Endodermal cell (in vitro differentiated cells): ENCODE measurements around the gene GATD1. TPM values are rescaled to one million over a fixed set of nuclear protein-coding genes. Genes with fewer than 3 reads are reported as not detected.

Experiments
- DNase-seq: peaks from one replicate; pipeline ENCODE4 v3.0.0-alpha.2; 2017
- H3K27ac ChIP-seq: 2 replicates; pipeline ENCODE4 v1.5.1; 2013; ENCODE audit warnings: mild to moderate bottlenecking, low read depth, low read length, moderate library complexity
- H3K27me3 ChIP-seq: 2 replicates; pipeline ENCODE4 v1.6.1; 2013; ENCODE audit warnings: mild to moderate bottlenecking, low read length, moderate library complexity; ENCODE audit not compliant: insufficient read depth, control insufficient read depth, poor library complexity, severe bottlenecking
- H3K36me3 ChIP-seq: 2 replicates; pipeline ENCODE4 v1.7.0; 2013; ENCODE audit warnings: mild to moderate bottlenecking, low read length, moderate library complexity; ENCODE audit not compliant: control insufficient read depth, insufficient read depth
- H3K4me1 ChIP-seq: one replicate; pipeline ENCODE4 v1.7.0; 2013; ENCODE audit warnings: low read length; ENCODE audit not compliant: control insufficient read depth, insufficient read depth
- H3K4me3 ChIP-seq: 2 replicates; pipeline ENCODE4 v1.5.1; 2013; ENCODE audit warnings: mild to moderate bottlenecking, low read length, moderate library complexity
- H3K9ac ChIP-seq: 2 replicates; pipeline ENCODE4 v1.6.1; 2013; ENCODE audit warnings: mild to moderate bottlenecking, low read length, moderate library complexity; ENCODE audit not compliant: poor library complexity, severe bottlenecking; ENCODE audit errors: extremely low read depth
- H3K9me3 ChIP-seq: 2 replicates; pipeline ENCODE4 v1.6.1; 2013; ENCODE audit warnings: mild to moderate bottlenecking, low read length, moderate library complexity; ENCODE audit not compliant: control insufficient read depth
- H3K27ac Mint-ChIP-seq: 2 replicates; pipeline ENCODE4 v1.8.0; 2020; ENCODE audit warnings: mixed read lengths
- H3K27me3 Mint-ChIP-seq: 2 replicates; pipeline ENCODE4 v1.8.0; 2021; ENCODE audit warnings: mild to moderate bottlenecking, mixed read lengths; ENCODE audit not compliant: insufficient read depth
- H3K36me3 Mint-ChIP-seq: 2 replicates; pipeline ENCODE4 v1.8.0; 2020; ENCODE audit warnings: low read depth, mixed read lengths
- H3K4me1 Mint-ChIP-seq: 2 replicates; pipeline ENCODE4 v1.8.0; 2020; ENCODE audit warnings: mixed read lengths
- H3K4me3 Mint-ChIP-seq: 2 replicates; pipeline ENCODE4 v1.8.0; 2020; ENCODE audit warnings: mild to moderate bottlenecking, moderate library complexity, mixed read lengths
- H3K9me3 Mint-ChIP-seq: 2 replicates; pipeline ENCODE4 v1.8.0; 2020; ENCODE audit warnings: mild to moderate bottlenecking, mixed read lengths
- WGBS, 2 experiments: methylation state at CpG; one replicate each; pipeline versions ENCODE4 v1.1.5 to v1.1.7; 2013; ENCODE audit warnings: missing lambda C conversion rate in 2 of 2, mixed read lengths in 1 of 2; ENCODE audit not compliant: insufficient coverage in 1 of 2, insufficient read length in 1 of 2; 5-methylcytosine and 5-hydroxymethylcytosine counted together
- total RNA-seq, 2 donors: library from RNA; stranded (reverse); fragmentation: NEBNext Ultra II Directional in 1 of 2; extraction: Animal tissue kit (Norgen Biotek cat#: 25700) in 1 of 2; gene quantifications; 2 replicates in 1 of 2; 3 replicates in 1 of 2; pipeline ENCODE4 v1.2.1, GENCODE V29; 2021
- TF ChIP-seq, protein P1 (sequence below): fragments of 200-600 bp; sonication (generic); conservative IDR thresholded peaks from 2 replicates; pipeline ENCODE4 v1.5.0; 2021; ENCODE audit warnings: antibody characterized with exemption, mild to moderate bottlenecking

The GATD1 gene
- total RNA-seq, 2 donors from 2014 or later, result 57.2 to 63.2 TPM

DNA sequence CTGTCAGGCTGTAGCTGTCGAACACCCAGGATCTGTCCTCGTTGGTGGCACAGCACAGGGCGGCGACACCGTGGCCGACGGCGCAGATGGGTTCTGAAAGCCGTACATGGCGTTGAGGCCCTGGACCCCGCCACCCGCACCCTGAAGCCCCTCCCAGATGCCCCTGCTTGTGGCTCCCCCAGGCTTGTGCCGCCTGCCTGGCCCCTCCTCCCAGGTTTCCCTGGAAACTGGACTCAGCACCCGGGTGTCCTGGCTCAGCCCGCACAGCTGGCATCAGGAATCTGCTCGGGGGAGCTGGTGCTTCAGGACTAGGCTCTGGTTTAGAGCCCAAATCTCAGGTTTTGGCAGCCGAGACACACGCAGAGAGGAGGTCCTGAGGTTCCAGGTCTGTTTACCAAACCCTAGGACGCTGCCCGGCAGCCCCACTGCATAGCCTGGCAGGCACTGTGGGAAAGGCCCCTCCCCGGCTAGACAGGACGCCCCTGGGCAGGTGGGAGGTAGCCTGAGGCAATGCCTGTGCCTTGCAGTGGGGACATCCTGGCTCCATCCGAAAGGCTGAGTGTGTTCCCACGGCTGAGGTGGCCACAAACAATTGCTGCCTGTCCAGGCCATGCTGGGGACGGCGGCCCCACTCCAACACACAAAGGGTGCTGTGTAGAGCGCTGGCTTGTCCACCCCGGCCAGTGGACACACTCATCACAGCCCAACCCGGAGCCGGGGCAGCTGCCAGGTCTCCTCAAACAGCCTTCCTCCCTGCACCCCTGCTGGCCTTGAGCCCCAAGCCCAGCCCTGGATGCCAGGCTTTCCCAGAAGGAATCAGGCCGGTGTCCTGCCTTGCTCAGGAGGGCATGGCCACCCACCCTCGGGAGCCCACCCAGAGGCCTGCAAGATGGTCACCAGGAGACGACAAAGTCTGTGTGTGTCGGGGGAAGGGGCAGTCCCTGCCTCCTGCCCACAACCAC is 4.6 kb downstream of the GATD1 start:
- peaks cover 5% of the 10 kb centered on the region for H3K4me1 ChIP-seq
- peaks cover 28% of the 10 kb centered on the region for H3K36me3 ChIP-seq
- no peak overlapping the region for H3K9ac ChIP-seq
- 90 to 92% methylated on average over 27 to 34 of the region's 34 CpGs for WGBS, 2 experiments
- no peaks in the 10 kb centered on the region for H3K27me3 ChIP-seq
- Mint-ChIP-seq H3K27me3 (no peaks in the 10 kb centered on the region), H3K4me3 (no peak overlapping the region), H3K4me1 (peaks cover 8% of the 10 kb centered on the region), H3K27ac (no peak overlapping the region), H3K36me3 (peaks cover 21% of the 10 kb centered on the region), H3K9me3 (no peaks in the 10 kb centered on the region)
- H3K4me3 ChIP-seq, result no peak overlapping the region
- no peak for DNase-seq
- no peaks in the 10 kb centered on the region for H3K9me3 ChIP-seq
- TF ChIP-seq, protein P1, sequence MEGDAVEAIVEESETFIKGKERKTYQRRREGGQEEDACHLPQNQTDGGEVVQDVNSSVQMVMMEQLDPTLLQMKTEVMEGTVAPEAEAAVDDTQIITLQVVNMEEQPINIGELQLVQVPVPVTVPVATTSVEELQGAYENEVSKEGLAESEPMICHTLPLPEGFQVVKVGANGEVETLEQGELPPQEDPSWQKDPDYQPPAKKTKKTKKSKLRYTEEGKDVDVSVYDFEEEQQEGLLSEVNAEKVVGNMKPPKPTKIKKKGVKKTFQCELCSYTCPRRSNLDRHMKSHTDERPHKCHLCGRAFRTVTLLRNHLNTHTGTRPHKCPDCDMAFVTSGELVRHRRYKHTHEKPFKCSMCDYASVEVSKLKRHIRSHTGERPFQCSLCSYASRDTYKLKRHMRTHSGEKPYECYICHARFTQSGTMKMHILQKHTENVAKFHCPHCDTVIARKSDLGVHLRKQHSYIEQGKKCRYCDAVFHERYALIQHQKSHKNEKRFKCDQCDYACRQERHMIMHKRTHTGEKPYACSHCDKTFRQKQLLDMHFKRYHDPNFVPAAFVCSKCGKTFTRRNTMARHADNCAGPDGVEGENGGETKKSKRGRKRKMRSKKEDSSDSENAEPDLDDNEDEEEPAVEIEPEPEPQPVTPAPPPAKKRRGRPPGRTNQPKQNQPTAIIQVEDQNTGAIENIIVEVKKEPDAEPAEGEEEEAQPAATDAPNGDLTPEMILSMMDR, result no peak
- H3K27ac ChIP-seq, result peak overlapping the region; percentile 72

DNA sequence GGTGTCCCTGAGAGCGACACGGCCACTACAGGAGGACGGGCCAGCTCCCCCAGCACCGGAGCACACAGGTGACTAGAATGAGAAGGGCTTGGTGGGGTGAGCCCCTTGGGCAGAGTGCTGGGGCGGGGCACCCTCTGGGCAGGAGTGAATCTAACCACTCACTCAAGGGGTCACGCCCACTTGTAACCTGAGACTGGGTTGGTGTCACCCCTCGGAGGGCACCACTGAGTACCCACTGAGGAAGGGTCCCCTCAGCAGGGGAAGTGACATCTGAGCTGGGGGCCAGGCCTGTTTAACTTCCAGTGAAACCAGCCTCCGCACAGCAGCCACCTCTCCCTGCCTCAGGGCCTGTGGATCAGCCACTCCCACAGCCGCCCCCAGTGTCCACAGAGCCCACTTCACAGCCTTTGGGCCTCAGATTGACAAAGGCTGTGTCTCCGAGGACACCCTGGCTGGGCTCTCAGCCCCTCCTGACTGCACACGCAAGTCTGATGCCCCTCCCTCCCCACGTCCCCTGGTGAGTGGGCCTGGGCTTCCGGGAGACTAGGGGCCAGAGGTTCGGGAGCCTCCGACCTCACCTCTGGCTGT is 5.6 kb downstream of the GATD1 start:
- Histone ChIP-seq H3K9ac (no peak overlapping the region), H3K27ac (no peak overlapping the region), H3K4me1 (peaks cover 5% of the 10 kb centered on the region), H3K4me3 (no peak overlapping the region), H3K27me3 (no peaks in the 10 kb centered on the region), H3K9me3 (no peaks in the 10 kb centered on the region), H3K36me3 (peaks cover 33% of the 10 kb centered on the region)
- TF ChIP-seq, protein P1, result no peak
- Mint-ChIP-seq H3K9me3 (no peaks in the 10 kb centered on the region), H3K4me3 (no peak overlapping the region), H3K27me3 (no peaks in the 10 kb centered on the region), H3K4me1 (peaks cover 8% of the 10 kb centered on the region), H3K36me3 (peaks cover 29% of the 10 kb centered on the region), H3K27ac (no peak overlapping the region)
- no peak for DNase-seq
- WGBS, 2 experiments, result 86 to 88% methylated on average over 9 to 15 of the region's 15 CpGs

DNA sequence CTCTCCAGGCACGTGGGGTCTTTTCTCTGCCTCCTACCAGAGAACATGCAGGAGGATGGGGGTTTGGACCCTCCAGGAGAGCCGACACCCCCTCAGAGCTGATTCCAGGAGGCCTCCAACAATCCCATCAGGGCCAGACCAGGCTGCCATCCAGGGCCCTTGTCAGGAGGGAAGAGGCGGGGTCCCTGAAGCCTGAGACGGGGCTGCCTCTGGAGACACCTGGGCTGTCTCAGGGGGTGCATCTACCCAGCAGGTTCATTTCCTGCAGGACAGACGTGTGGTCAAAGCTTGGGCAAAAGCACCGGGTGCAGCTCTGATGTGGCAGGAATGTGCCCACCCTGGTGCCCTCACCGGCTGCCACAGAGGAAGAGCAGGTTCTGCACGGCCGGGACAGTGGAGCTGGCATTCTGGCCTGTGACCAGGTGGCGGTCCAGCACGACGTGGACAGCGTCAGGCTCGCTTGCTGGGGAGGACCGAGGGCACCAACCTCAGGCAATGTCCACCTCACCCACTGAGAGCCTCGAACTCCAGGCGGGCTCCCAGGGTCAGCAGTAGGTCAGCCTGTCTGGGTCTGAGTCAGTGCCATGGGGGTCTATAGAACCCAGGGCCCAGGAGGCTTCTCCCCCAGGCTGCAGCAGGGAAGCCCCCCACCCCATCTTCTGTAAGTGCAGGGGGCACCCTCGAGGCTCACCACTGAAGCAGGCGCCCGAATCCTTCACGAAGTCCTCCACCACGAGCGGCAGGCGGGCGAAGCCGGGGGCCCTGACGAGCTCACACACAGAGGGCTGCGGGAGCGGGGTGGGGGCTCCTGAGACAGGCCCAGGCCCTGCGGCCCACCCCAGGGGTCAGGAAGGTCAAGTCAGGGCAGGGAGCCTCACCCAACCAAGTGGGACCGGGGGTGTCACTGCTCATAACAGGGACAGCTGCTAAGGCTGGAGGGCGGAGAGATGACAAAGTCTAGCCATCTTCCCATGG is 6.4 kb downstream of the GATD1 start:
- H3K4me3 Mint-ChIP-seq, result no peak overlapping the region
- no peak overlapping the region for H3K27ac Mint-ChIP-seq
- no peaks in the 10 kb centered on the region for H3K27me3 Mint-ChIP-seq
- Histone ChIP-seq H3K4me1 (peaks cover 5% of the 10 kb centered on the region), H3K9me3 (no peaks in the 10 kb centered on the region), H3K4me3 (no peak overlapping the region), H3K27ac (no peak overlapping the region), H3K27me3 (no peaks in the 10 kb centered on the region), H3K36me3 (peaks cover 35% of the 10 kb centered on the region), H3K9ac (no peak overlapping the region)
- peaks cover 5% of the 10 kb centered on the region for H3K4me1 Mint-ChIP-seq
- 95 to 98% methylated on average over 23 to 32 of the region's 32 CpGs for WGBS, 2 experiments
- H3K9me3 Mint-ChIP-seq, result no peaks in the 10 kb centered on the region
- TF ChIP-seq, protein P1, result no peak
- peaks cover 34% of the 10 kb centered on the region for H3K36me3 Mint-ChIP-seq
- no peak for DNase-seq
